ENCODE measurements around the gene GALNT2.

The GALNT2 gene

DNA sequence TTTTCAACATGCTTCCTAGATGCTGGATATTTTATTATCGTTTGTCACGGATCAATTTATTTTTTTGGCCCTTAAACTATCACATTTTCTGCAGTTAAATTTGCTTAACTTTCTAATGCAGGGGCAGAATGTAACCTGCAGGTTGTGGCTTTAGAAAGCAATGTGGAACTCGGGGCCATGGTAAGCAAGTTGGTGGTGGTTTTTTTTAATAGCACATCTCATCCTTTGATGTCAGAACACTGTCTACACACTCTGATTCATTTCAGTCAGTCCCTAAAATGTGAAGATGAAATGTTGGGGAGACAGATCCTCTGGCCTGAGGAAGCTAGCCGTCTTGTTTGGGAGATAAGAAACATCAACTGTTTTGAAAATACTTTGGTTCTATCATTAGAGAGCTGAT is 89.5 kb downstream of the GALNT2 start:
- H3K36me3 ChIP-seq (ENCODE audit: control insufficient read depth, insufficient read depth, low read length): no peaks in the 10 kb centered on the region
- TF ChIP-seq, protein P1, sequence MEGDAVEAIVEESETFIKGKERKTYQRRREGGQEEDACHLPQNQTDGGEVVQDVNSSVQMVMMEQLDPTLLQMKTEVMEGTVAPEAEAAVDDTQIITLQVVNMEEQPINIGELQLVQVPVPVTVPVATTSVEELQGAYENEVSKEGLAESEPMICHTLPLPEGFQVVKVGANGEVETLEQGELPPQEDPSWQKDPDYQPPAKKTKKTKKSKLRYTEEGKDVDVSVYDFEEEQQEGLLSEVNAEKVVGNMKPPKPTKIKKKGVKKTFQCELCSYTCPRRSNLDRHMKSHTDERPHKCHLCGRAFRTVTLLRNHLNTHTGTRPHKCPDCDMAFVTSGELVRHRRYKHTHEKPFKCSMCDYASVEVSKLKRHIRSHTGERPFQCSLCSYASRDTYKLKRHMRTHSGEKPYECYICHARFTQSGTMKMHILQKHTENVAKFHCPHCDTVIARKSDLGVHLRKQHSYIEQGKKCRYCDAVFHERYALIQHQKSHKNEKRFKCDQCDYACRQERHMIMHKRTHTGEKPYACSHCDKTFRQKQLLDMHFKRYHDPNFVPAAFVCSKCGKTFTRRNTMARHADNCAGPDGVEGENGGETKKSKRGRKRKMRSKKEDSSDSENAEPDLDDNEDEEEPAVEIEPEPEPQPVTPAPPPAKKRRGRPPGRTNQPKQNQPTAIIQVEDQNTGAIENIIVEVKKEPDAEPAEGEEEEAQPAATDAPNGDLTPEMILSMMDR (IDR thresholded peaks at IDR 0.05; ENCODE audit: insufficient read depth, low read length, poor library complexity, severe bottlenecking): no peak
- no peak for DNase-seq (ENCODE audit: extremely low read depth, insufficient read length)
- H3K27me3 ChIP-seq (replicated peaks; ENCODE audit: control insufficient read depth, insufficient read depth, low read length): no peaks in the 10 kb centered on the region
- H3K4me3 ChIP-seq (replicated peaks; ENCODE audit: low read depth, low read length): no peak overlapping the region

DNA sequence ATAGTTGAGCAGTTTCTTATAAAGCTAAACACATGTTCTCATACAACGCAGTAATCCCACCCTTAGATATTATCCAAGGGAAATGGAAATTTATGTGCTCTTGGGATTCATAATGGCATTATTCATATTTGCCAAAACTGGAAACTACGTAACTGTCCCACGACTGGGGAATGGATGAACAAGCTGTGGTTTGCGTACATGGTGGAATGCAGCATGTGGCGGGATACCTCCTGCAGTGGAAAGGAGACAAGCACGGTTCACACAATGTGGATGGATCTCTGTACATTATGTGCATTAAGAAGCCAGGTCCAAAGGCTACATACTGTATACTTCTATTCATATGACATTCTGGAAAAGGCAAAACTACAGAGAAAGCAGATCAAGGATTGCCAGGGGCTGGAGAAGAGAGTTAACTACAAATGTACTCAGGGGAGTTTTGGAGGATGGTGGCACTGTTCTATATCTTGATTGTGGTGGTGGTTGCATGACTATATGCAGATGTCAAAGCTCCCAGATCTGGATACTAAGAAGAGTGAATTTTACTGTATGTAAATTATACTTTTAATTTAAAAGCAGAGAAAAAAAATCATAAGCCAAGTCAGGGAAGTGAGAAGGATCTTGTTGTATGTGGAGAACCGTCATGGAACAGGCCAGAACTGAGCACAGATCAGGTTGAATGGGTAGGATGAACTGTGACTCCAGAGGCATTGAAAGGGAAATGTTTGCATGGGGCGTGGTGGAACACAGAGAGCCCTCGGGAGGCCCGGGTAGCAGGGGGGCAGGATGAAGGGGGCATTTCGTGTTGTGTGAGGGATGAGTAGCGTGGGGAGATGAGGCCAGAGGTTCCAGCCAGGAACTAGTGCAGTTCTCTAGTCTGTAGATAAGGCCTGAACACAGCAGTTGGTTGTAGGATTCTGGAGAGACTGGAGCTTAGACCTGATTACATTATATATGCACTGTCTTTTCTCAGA is 90.7 kb downstream of the GALNT2 start:
- TF ChIP-seq, protein P1 (IDR thresholded peaks at IDR 0.05; ENCODE audit: insufficient read depth, low read length, poor library complexity, severe bottlenecking): no peak
- no peak for DNase-seq (ENCODE audit: extremely low read depth, insufficient read length)
- Histone ChIP-seq H3K36me3 (ENCODE audit: control insufficient read depth, insufficient read depth, low read length) (no peaks in the 10 kb centered on the region), H3K4me3 (replicated peaks; ENCODE audit: low read depth, low read length) (no peak overlapping the region), H3K27me3 (replicated peaks; ENCODE audit: control insufficient read depth, insufficient read depth, low read length) (no peaks in the 10 kb centered on the region)

DNA sequence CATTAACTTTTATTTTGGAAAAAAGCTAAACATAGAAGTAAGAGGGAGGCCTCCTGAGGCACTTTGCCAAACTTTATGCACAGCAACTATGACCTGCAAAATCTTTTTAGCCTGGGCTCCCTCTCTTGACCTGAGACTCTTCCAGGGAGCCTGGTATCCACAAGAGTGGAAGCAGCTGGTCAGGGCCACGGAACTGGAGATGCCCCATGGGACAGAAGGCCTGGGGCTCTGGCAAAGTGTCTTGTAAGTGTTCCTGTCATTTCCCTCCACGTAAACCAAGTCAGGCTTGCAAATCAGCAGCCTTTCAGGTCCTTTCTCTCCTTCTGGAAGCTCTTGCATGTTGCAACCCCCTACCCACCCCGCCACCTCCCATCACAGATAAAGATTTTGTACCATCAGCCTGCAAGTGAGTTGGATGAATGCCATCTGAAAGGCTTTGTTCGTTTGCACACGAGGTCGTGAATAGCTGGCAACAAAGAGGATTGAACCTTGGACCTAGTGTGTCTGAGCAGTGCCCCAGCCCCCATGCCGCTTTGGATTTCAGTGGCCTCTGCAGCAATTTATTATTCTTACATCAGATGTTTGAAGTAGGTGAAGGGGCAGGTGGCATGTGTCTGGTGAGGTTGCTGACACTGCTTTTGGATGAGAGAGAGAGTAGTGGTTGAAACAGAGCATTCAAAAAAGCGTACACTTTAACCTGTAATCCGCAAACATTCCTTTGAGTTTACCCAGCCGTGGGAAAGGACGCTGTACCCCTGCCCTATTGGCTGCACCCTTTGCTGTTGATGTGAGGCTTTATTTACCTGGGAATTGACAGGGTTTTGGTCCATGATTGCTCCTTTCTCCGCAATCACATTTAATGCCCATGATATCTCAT is 91.6 kb downstream of the GALNT2 start:
- TF ChIP-seq, protein P1 (IDR thresholded peaks at IDR 0.05; ENCODE audit: insufficient read depth, low read length, poor library complexity, severe bottlenecking): no peak
- no peaks in the 10 kb centered on the region for H3K27me3 ChIP-seq (replicated peaks; ENCODE audit: control insufficient read depth, insufficient read depth, low read length)
- H3K36me3 ChIP-seq (ENCODE audit: control insufficient read depth, insufficient read depth, low read length): no peaks in the 10 kb centered on the region
- no peak overlapping the region for H3K4me3 ChIP-seq (replicated peaks; ENCODE audit: low read depth, low read length)
- no peak for DNase-seq (ENCODE audit: extremely low read depth, insufficient read length)

DNA sequence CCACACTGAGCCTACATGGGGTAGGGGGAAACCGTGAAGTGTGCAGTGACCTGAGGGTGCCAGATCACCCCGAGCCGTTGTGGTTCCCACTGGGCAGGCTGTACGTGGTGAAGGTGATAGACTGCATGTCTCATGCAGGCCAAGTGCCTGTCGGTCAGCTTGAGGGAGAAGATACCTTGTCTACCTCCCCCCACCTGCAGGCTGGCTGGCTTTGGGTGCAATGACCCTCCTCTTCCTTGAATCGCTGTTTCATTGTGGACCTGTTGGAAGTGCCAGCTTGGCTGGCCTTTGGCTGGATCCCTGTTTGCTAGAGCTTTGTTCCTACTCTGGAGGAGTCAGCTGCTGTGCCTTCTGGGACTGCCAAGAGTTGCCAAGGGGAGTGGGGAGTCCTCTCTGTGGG is 92.5 kb downstream of the GALNT2 start:
- Histone ChIP-seq H3K4me3 (replicated peaks; ENCODE audit: low read depth, low read length) (no peak overlapping the region), H3K36me3 (ENCODE audit: control insufficient read depth, insufficient read depth, low read length) (no peaks in the 10 kb centered on the region), H3K27me3 (replicated peaks; ENCODE audit: control insufficient read depth, insufficient read depth, low read length) (no peaks in the 10 kb centered on the region)
- no peak for DNase-seq (ENCODE audit: extremely low read depth, insufficient read length)
- TF ChIP-seq, protein P1 (IDR thresholded peaks at IDR 0.05; ENCODE audit: insufficient read depth, low read length, poor library complexity, severe bottlenecking): no peak

DNA sequence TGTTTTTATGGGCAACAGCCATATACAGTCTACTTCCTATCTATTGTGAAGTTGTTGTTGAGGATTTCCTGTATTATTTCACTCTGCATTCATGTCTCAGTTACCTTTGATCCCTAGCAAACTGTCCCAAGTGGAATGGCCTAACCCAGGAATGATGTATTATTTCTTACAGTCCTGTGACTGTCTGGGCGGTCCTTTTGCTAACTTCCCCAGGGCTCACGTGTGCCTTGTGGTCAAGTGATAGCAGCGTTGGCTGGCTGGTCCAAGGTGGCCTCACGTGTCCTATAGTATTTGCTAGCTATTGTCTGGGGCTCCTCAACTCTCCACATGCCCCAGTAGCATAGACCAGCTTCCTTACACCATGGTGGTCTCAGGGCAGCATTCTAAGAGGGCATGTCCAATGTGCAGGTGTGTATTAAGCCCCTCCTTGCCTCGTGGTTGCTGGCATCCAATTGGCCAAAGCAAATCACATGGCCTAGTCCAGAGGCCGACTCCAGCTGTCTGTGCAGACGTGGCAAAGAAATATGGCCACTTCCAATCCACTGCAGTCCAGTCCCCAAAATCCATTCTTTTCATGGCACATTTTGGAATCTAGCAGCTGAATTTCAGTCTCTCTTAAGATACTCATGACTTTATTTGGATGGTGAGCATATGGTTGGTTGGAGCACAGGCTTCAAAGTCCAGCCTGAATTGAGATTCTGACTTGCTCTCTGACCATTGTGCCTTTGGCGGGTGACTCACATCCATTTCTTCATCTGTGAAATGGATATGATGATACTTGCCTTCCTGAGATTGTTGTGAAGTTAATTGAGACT is 94.1 kb downstream of the GALNT2 start:
- H3K36me3 ChIP-seq (ENCODE audit: control insufficient read depth, insufficient read depth, low read length): no peaks in the 10 kb centered on the region
- no peak overlapping the region for H3K4me3 ChIP-seq (replicated peaks; ENCODE audit: low read depth, low read length)
- TF ChIP-seq, protein P1 (IDR thresholded peaks at IDR 0.05; ENCODE audit: insufficient read depth, low read length, poor library complexity, severe bottlenecking): no peak
- DNase-seq (ENCODE audit: extremely low read depth, insufficient read length): no peak
- no peaks in the 10 kb centered on the region for H3K27me3 ChIP-seq (replicated peaks; ENCODE audit: control insufficient read depth, insufficient read depth, low read length)
